HepG2 (cell line): ENCODE data around the gene CASS4. TPM values are rescaled to one million over a fixed set of nuclear protein-coding genes. Genes with fewer than 3 reads are reported as not detected.

Source experiments
- ATAD3A ChIP-seq: sonication (generic); formaldehyde crosslinking; IDR thresholded peaks from 2 replicates; pipeline ENCODE4 v1.4.0; 2020; ENCODE audit warnings: missing genetic modification reagents
- ELK4 ChIP-seq: sonication (generic); formaldehyde crosslinking; IDR thresholded peaks from 2 replicates; pipeline ENCODE4 v1.9.0; 2021; ENCODE audit warnings: missing genetic modification reagents, borderline replicate concordance
- FOXK2 ChIP-seq: fragments of 450-650 bp; IDR thresholded peaks from 2 replicates; pipeline ENCODE4 v1.6.1; 2016
- JARID2 ChIP-seq: sonication (generic); formaldehyde crosslinking; IDR thresholded peaks from 2 replicates; pipeline ENCODE4 v1.8.1; 2023; ENCODE audit warnings: missing genetic modification reagents, inconsistent platforms; ENCODE audit not compliant: insufficient replicate concordance
- KLF12 ChIP-seq: sonication (generic); formaldehyde crosslinking; IDR thresholded peaks from 2 replicates; pipeline ENCODE4 v1.4.0; 2020; ENCODE audit warnings: missing genetic modification reagents, borderline replicate concordance
- MAF1 ChIP-seq: sonication (generic); formaldehyde crosslinking; IDR thresholded peaks from 2 replicates; pipeline ENCODE4 v1.5.0; 2020; ENCODE audit warnings: missing genetic modification reagents, borderline replicate concordance
- MBNL3 ChIP-seq: fragments of 250-450 bp; sonication (Bioruptor Pico); conservative IDR thresholded peaks from 2 replicates; pipeline ENCODE4 v1.8.0; 2022; ENCODE audit warnings: mild to moderate bottlenecking, inconsistent platforms
- NFKBIZ ChIP-seq: IDR thresholded peaks from 2 replicates; pipeline ENCODE4 v1.6.1; 2018; ENCODE audit warnings: missing genetic modification reagents, missing compliant biosample characterization
- PRPF4 ChIP-seq: fragments of 200-400 bp; formaldehyde crosslinking; IDR thresholded peaks from 2 replicates; pipeline ENCODE4 v1.6.1; 2016; ENCODE audit warnings: low read length, low read depth; ENCODE audit not compliant: poor library complexity, severe bottlenecking
- SALL1 ChIP-seq: sonication (generic); formaldehyde crosslinking; IDR thresholded peaks from 2 replicates; pipeline ENCODE4 v1.8.0; 2022; ENCODE audit warnings: mild to moderate bottlenecking, missing genetic modification reagents
- SMAD1 ChIP-seq: sonication (generic); formaldehyde crosslinking; IDR thresholded peaks from 2 replicates; pipeline ENCODE4 v1.4.0; 2020; ENCODE audit warnings: missing genetic modification reagents, low read depth, mild to moderate bottlenecking, borderline replicate concordance
- SP4 ChIP-seq: sonication (generic); formaldehyde crosslinking; IDR thresholded peaks from 2 replicates; pipeline ENCODE4 v1.8.1; 2023; ENCODE audit warnings: mild to moderate bottlenecking, missing genetic modification reagents
- TARDBP ChIP-seq: sonication (generic); formaldehyde crosslinking; IDR thresholded peaks from 2 replicates; pipeline ENCODE4 v1.8.0; 2022; ENCODE audit warnings: mild to moderate bottlenecking, missing genetic modification reagents
- TEAD2 ChIP-seq: sonication (generic); formaldehyde crosslinking; IDR thresholded peaks from 2 replicates; pipeline ENCODE4 v1.9.0; 2021; ENCODE audit warnings: missing genetic modification reagents
- THAP9 ChIP-seq: sonication (generic); formaldehyde crosslinking; IDR thresholded peaks from 2 replicates; pipeline ENCODE4; 2020; ENCODE audit warnings: missing genetic modification reagents, mild to moderate bottlenecking, borderline replicate concordance
- ZNF101 ChIP-seq: sonication (generic); formaldehyde crosslinking; IDR thresholded peaks from 2 replicates; pipeline ENCODE4 v1.4.0; 2020; ENCODE audit warnings: mild to moderate bottlenecking, low read depth, missing genetic modification reagents, borderline replicate concordance
- ZUFSP ChIP-seq: sonication (generic); formaldehyde crosslinking; IDR thresholded peaks from 2 replicates; pipeline ENCODE4 v1.9.0; 2021; ENCODE audit warnings: missing genetic modification reagents, mild to moderate bottlenecking, borderline replicate concordance
- polyA plus RNA-seq, 8 experiments: library from polyadenylated mRNA; depleted of rRNA in 3 of 8; stranded (reverse) in 7 of 8; unstranded in 1 of 8; fragments of >200 nt; fragmentation: Illumina TruSeq in 4 of 8; extraction: Trizol in 4 of 8; gene quantifications; 2 replicates each; pipeline versions ENCODE4 v1.2.1 to v1.2.3, GENCODE V29; 2011 to 2016; ENCODE audit warnings: low read depth in 4 of 8, missing spikeins in 1 of 8, mixed read lengths in 1 of 8; ENCODE audit not compliant: insufficient read depth in 1 of 8
- total RNA-seq, 5 experiments: library from RNA; depleted of rRNA; stranded (reverse); fragments of >200 nt; fragmentation: Illumina TruSeq; extraction: Trizol; gene quantifications; 2 replicates each; pipeline ENCODE4 v1.2.3, GENCODE V29; 2016; ENCODE audit warnings: low read depth in 1 of 5
- TF ChIP-seq, protein P1 (sequence below): sonication (generic); formaldehyde crosslinking; IDR thresholded peaks from 2 replicates; pipeline ENCODE4 v1.4.0; 2020; ENCODE audit warnings: mild to moderate bottlenecking, low read depth, missing genetic modification reagents
- TF ChIP-seq, protein P2 (sequence below): sonication (generic); formaldehyde crosslinking; IDR thresholded peaks from 2 replicates; pipeline ENCODE4 v1.9.0; 2022; ENCODE audit warnings: low read depth, missing genetic modification reagents

Gene CASS4
- total and polyA plus RNA-seq, 2 of the 13 experiments (the other 11 are each of a cell fraction or from before 2014, with no cell fraction given) = 0.17 to 0.49 TPM

- TF ChIP-seq ZUFSP (CRISPR knock-in tag) = no peak
- peak; percentile 96; the same call in 1 of the 2 replicates for TF ChIP-seq SP4 (CRISPR knock-in tag)
- TF ChIP-seq SMAD1 (CRISPR knock-in tag) = peak; percentile 98; the same call in 1 of the 2 replicates
- peak; percentile 80; the same call in 1 of the 2 replicates for TF ChIP-seq ATAD3A (CRISPR knock-in tag)
- TF ChIP-seq JARID2 (CRISPR knock-in tag) = no peak
- TF ChIP-seq ELK4 (CRISPR knock-in tag) = peak; percentile 95; the same call in 1 of the 2 replicates
- peak; percentile 100 for TF ChIP-seq THAP9 (CRISPR knock-in tag)
- TF ChIP-seq NFKBIZ (CRISPR knock-in tag) = peak; percentile 94
- peak; percentile 100 for TF ChIP-seq KLF12 (CRISPR knock-in tag)
- peak; percentile 91; the same call in 1 of the 2 replicates for TF ChIP-seq MAF1
- no peak for TF ChIP-seq MBNL3 (CRISPR knock-in tag)
- TF ChIP-seq ZNF101 (CRISPR knock-in tag) = no peak
- TF ChIP-seq FOXK2 = 0 out of 2 replicates have a peak, but pooled peaks have one; percentile 34
- peak; percentile 96 for TF ChIP-seq SALL1 (CRISPR knock-in tag)
- TF ChIP-seq TARDBP (CRISPR knock-in tag) = peak; percentile 99
- TF ChIP-seq, protein P1, sequence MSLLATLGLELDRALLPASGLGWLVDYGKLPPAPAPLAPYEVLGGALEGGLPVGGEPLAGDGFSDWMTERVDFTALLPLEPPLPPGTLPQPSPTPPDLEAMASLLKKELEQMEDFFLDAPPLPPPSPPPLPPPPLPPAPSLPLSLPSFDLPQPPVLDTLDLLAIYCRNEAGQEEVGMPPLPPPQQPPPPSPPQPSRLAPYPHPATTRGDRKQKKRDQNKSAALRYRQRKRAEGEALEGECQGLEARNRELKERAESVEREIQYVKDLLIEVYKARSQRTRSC (CRISPR knock-in tag) = 0 out of 2 replicates have a peak, but pooled peaks have one; percentile 67
- no peak for TF ChIP-seq PRPF4
- TF ChIP-seq, protein P2, sequence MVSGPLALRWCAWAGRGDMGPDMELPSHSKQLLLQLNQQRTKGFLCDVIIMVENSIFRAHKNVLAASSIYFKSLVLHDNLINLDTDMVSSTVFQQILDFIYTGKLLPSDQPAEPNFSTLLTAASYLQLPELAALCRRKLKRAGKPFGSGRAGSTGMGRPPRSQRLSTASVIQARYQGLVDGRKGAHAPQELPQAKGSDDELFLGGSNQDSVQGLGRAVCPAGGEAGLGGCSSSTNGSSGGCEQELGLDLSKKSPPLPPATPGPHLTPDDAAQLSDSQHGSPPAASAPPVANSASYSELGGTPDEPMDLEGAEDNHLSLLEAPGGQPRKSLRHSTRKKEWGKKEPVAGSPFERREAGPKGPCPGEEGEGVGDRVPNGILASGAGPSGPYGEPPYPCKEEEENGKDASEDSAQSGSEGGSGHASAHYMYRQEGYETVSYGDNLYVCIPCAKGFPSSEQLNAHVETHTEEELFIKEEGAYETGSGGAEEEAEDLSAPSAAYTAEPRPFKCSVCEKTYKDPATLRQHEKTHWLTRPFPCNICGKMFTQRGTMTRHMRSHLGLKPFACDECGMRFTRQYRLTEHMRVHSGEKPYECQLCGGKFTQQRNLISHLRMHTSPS (CRISPR knock-in tag) = peak; percentile 38; the same call in 1 of the 2 replicates
- no peak for TF ChIP-seq TEAD2 (CRISPR knock-in tag)
Observed at GRCh38 chr20:56468316-56469076, 56.4 kb downstream of the CASS4 start, which contains the start of gene RTF2 (continued).
